Hepatocyte (in vitro differentiated cells): ENCODE measurements around the gene ENOPH1. TPM values are rescaled to one million over a fixed set of nuclear protein-coding genes. Genes with fewer than 3 reads are reported as not detected.
"Not testable (repeated sequence)": the region's sequence is repeated elsewhere in the genome, so short reads cannot be mapped to it uniquely, and the experiment has no call there.

Source experiments
- DNase-seq: peaks from one replicate; pipeline ENCODE4 v3.0.0-alpha.2; 2016; ENCODE audit warnings: low spot score
- H2AFZ ChIP-seq: fragments of 200-600 bp; sonication (generic); 2 replicates; pipeline ENCODE4 v1.6.0; 2016; ENCODE audit warnings: antibody characterized with exemption, mild to moderate bottlenecking
- H3K27ac ChIP-seq: fragments of 200-600 bp; sonication (generic); 2 replicates; pipeline ENCODE4 v1.5.1; 2016; ENCODE audit warnings: mild to moderate bottlenecking
- H3K27me3 ChIP-seq: fragments of 200-600 bp; sonication (generic); 2 replicates; pipeline ENCODE4 v1.6.1; 2016
- H3K36me3 ChIP-seq: fragments of 200-600 bp; sonication (generic); replicated peaks from 2 replicates; pipeline ENCODE4 v1.5.1; 2016; ENCODE audit warnings: low read depth; ENCODE audit not compliant: insufficient read depth
- H3K4me1 ChIP-seq: fragments of 200-600 bp; sonication (generic); 2 replicates; pipeline ENCODE4 v1.5.1; 2016; ENCODE audit warnings: mild to moderate bottlenecking, moderate library complexity; ENCODE audit not compliant: insufficient read depth
- H3K4me2 ChIP-seq: fragments of 200-600 bp; sonication (generic); 2 replicates; pipeline ENCODE4 v1.6.0; 2016
- H3K4me3 ChIP-seq: fragments of 200-600 bp; sonication (generic); 2 replicates; pipeline ENCODE4 v1.5.1; 2016; ENCODE audit warnings: mild to moderate bottlenecking
- H3K79me2 ChIP-seq: fragments of 200-600 bp; sonication (generic); 2 replicates; pipeline ENCODE4 v1.6.0; 2017; ENCODE audit warnings: mild to moderate bottlenecking
- H3K9me2 ChIP-seq: fragments of 200-600 bp; sonication (generic); replicated peaks from 2 replicates; pipeline ENCODE4 v1.6.0; 2017; ENCODE audit warnings: mild to moderate bottlenecking; ENCODE audit not compliant: insufficient read depth
- H3K9me3 ChIP-seq: fragments of 200-600 bp; sonication (generic); 2 replicates; pipeline ENCODE4 v1.5.1; 2016; ENCODE audit warnings: low read depth, mild to moderate bottlenecking
- H4K20me1 ChIP-seq: fragments of 200-600 bp; sonication (generic); 2 replicates; pipeline ENCODE4 v1.6.0; 2016; ENCODE audit warnings: mild to moderate bottlenecking; ENCODE audit not compliant: insufficient read depth, poor library complexity, severe bottlenecking
- EZH2 ChIP-seq: fragments of 200-600 bp; sonication (generic); IDR thresholded peaks from 2 replicates; pipeline ENCODE4 v1.6.1; 2016; ENCODE audit warnings: antibody characterized with exemption, mild to moderate bottlenecking, borderline replicate concordance
- EZH2phosphoT487 ChIP-seq: fragments of 200-600 bp; sonication (generic); IDR thresholded peaks from one replicate; pipeline ENCODE4 v1.6.1; 2018; ENCODE audit warnings: antibody characterized with exemption, mild to moderate bottlenecking, low read depth, moderate library complexity; ENCODE audit not compliant: unreplicated experiment, severe bottlenecking
- WGBS: methylation state at CpG from one replicate; pipeline ENCODE4 v1.1.6; 2016; ENCODE audit warnings: low lambda C conversion rate; ENCODE audit errors: missing lambda C conversion rate; 5-methylcytosine and 5-hydroxymethylcytosine counted together
- polyA plus RNA-seq: library from polyadenylated mRNA; unstranded; fragments of >200 nt; fragmentation: Nextera tagmentation; extraction: Ambion mirVana; gene quantifications from 2 replicates; pipeline ENCODE4 v1.2.1, GENCODE V29; 2016
- total RNA-seq: library from RNA; depleted of rRNA; stranded (reverse); fragments of >200 nt; gene quantifications from 2 replicates; pipeline ENCODE4 v1.2.3, GENCODE V29; 2014
- TF ChIP-seq, protein P1 (sequence below): fragments of 200-600 bp; sonication (generic); IDR thresholded peaks from 2 replicates; pipeline ENCODE4 v1.5.1; 2016; ENCODE audit warnings: antibody characterized with exemption, mild to moderate bottlenecking; ENCODE audit not compliant: poor library complexity

ENOPH1 gene
- total and polyA plus RNA-seq, 2 experiments from 2014 or later: 35.9 to 59.6 TPM

DNA sequence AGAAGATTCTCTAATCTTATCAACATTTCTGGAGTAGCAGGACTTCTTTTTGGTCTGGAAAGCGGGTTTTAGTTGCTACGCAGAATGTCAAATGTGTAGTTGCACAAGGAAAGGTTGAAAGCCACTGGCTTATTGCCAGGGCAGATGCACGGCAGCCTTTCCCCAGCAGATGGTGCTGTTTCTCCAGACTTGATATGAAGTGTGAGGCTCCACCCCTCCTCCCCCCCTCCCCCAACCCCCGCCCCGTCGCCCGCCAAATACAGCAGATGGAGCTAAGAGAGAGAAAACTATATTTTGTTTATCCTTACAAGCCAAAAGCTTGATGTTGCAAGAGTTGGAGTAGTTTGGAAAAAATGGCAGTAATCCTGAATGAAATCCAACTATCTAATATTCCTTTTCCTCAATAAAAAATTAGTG lies 32.0 kb downstream of the ENOPH1 start:
- no peak for TF ChIP-seq EZH2phosphoT487
- TF ChIP-seq, protein P1, sequence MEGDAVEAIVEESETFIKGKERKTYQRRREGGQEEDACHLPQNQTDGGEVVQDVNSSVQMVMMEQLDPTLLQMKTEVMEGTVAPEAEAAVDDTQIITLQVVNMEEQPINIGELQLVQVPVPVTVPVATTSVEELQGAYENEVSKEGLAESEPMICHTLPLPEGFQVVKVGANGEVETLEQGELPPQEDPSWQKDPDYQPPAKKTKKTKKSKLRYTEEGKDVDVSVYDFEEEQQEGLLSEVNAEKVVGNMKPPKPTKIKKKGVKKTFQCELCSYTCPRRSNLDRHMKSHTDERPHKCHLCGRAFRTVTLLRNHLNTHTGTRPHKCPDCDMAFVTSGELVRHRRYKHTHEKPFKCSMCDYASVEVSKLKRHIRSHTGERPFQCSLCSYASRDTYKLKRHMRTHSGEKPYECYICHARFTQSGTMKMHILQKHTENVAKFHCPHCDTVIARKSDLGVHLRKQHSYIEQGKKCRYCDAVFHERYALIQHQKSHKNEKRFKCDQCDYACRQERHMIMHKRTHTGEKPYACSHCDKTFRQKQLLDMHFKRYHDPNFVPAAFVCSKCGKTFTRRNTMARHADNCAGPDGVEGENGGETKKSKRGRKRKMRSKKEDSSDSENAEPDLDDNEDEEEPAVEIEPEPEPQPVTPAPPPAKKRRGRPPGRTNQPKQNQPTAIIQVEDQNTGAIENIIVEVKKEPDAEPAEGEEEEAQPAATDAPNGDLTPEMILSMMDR: peak; percentile 98
- Histone ChIP-seq H3K9me3 (no peaks in the 10 kb centered on the region), H3K27ac (no peak overlapping the region), H3K4me1 (peaks cover 4% of the 10 kb centered on the region), H3K79me2 (no peaks in the 10 kb centered on the region), H3K36me3 (no peaks in the 10 kb centered on the region), H4K20me1 (no peaks in the 10 kb centered on the region), H3K9me2 (no peaks in the 10 kb centered on the region), H3K4me3 (no peak overlapping the region), H2AFZ (no peak overlapping the region), H3K4me2 (peak overlapping the region; percentile 11), H3K27me3 (no peaks in the 10 kb centered on the region)
- peak; percentile 93 for DNase-seq
- 17% methylated on average over 7 of the region's 7 CpGs for WGBS

DNA sequence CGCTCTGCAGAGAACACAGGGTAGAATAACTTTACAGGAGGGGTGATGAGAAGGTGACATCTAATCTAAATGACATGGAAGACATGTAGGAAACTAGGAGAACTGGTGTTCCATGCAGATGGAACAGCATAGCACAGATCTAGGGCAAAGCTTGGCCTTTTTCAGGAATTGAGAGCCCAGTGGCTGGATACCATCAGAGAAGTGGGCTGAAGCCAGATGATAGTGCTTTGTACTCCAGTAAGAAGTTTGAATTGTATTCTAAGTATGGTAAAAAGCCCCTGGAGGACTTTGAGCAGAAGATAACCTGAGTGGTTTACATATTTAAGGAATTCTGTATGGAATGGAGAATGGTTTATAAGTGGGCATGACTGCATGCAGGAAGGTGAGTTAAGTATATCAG lies 32.8 kb downstream of the ENOPH1 start:
- no peaks in the 10 kb centered on the region for H3K36me3 ChIP-seq
- H3K4me1 ChIP-seq: peaks cover 4% of the 10 kb centered on the region
- TF ChIP-seq EZH2 (no peak), EZH2phosphoT487 (no peak)
- TF ChIP-seq, protein P1: no peak
- no peaks in the 10 kb centered on the region for H3K79me2 ChIP-seq
- no peak overlapping the region for H3K27ac ChIP-seq
- H3K4me2 ChIP-seq: no peak overlapping the region
- H2AFZ ChIP-seq: no peak overlapping the region
- H4K20me1 ChIP-seq: no peaks in the 10 kb centered on the region
- H3K4me3 ChIP-seq: no peak overlapping the region
- no peaks in the 10 kb centered on the region for H3K9me2 ChIP-seq
- H3K9me3 ChIP-seq: no peaks in the 10 kb centered on the region
- no peaks in the 10 kb centered on the region for H3K27me3 ChIP-seq
- 100% methylated on average over 1 of the region's 1 CpG for WGBS
- no peak for DNase-seq

DNA sequence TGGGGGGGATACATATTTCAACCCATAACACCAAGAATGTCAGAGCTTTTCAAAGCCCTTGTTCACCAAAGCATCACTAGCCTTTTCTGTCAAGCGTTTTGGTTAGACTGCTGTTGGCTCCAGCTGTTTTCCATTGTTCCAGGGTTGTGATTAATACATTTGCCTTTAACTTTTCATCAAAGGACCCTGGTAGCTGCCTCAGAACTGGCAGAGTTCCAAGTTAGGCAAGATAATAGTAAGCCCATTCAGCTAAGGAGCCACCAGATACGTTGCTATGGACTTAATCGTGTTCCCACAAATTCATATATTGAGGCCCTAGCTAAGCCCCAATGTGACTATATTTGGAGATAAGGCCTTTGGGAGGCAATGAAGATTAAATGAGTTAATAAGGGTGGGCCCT lies 37.1 kb downstream of the ENOPH1 start:
- Histone ChIP-seq H3K27me3 (no peaks in the 10 kb centered on the region), H3K36me3 (no peaks in the 10 kb centered on the region), H3K9me3 (no peaks in the 10 kb centered on the region), H2AFZ (no peak overlapping the region), H4K20me1 (no peaks in the 10 kb centered on the region), H3K4me2 (no peak overlapping the region), H3K27ac (no peak overlapping the region), H3K4me3 (no peak overlapping the region), H3K9me2 (no peaks in the 10 kb centered on the region), H3K79me2 (no peaks in the 10 kb centered on the region), H3K4me1 (peaks cover 4% of the 10 kb centered on the region)
- 50% methylated on average over 3 of the region's 3 CpGs for WGBS
- DNase-seq: no peak
- TF ChIP-seq EZH2phosphoT487 (no peak), EZH2 (no peak)
- TF ChIP-seq, protein P1: no peak

DNA sequence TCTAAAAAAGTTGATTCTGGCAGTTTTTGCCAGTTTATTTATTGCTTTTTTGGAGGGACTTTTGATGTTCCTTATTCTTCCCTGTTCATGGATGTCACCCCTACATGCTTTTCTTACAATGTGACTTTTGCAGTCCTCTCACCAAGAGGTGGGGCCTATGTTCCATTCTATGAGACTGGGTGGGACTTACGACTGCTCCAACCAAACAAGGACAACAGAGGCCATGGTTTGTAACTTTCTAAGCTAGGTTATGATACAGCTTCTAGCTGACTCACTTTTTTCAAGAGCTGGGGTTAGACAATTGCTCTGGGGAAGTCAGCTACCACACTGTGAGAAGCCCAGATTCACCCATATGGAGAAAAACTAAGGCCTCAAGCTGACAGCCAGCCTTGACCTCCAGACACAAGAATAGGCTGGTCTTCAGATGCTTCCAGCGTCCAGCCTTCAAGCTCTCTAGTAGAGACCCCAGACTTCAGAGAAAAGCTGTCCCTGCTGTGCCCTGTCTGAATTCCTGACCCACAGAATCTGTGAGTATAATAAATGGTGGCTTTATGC lies 39.5 kb downstream of the ENOPH1 start:
- no peaks in the 10 kb centered on the region for H4K20me1 ChIP-seq
- peak; percentile 19 for DNase-seq
- no peak overlapping the region for H3K4me3 ChIP-seq
- no peaks in the 10 kb centered on the region for H3K79me2 ChIP-seq
- no peaks in the 10 kb centered on the region for H3K4me1 ChIP-seq
- no peak overlapping the region for H3K4me2 ChIP-seq
- no peaks in the 10 kb centered on the region for H3K9me2 ChIP-seq
- no peak for TF ChIP-seq EZH2phosphoT487
- TF ChIP-seq, protein P1: peak; percentile 22
- no peaks in the 10 kb centered on the region for H3K9me3 ChIP-seq
- no peaks in the 10 kb centered on the region for H3K36me3 ChIP-seq
- H2AFZ ChIP-seq: no peak overlapping the region
- no peak overlapping the region for H3K27ac ChIP-seq
- WGBS: 69% methylated on average over 2 of the region's 2 CpGs
- no peaks in the 10 kb centered on the region for H3K27me3 ChIP-seq

DNA sequence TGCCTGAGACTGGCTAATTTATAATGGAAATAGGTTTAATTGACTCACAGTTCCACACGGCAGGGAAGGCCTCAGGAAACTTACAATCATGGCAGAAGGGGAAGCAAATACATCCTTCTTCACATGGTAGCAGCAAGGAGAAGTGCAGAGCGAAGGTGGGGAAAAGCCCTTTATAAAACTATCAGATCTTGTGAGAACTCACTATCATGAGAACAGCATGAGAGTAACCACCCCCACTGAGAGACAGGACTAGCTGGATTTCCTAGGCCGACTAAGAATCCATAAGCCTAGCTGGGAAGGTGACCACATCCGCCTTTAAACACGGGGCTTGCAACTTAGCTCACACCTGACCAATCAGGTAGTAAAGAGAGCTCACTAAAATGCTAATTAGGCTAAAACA lies 42.7 kb downstream of the ENOPH1 start:
- DNase-seq, H3K27me3 ChIP-seq, H4K20me1 ChIP-seq, H3K9me3 ChIP-seq, H3K4me1 ChIP-seq, H3K4me3 ChIP-seq, H2AFZ ChIP-seq, H3K9me2 ChIP-seq, H3K4me2 ChIP-seq, H3K79me2 ChIP-seq, H3K36me3 ChIP-seq, H3K27ac ChIP-seq: not testable (repeated sequence)
- WGBS: 46% methylated on average over 5 of the region's 5 CpGs
